Measurements from ENCODE around the gene EFHD2.

- TF ChIP-seq PATZ1 (CRISPR knock-in tag; IDR thresholded peaks at IDR 0.05; ENCODE audit: borderline replicate concordance) (no peak), TSHZ2 (CRISPR knock-in tag; IDR thresholded peaks at IDR 0.05) (no peak), GLIS3 (CRISPR knock-in tag; IDR thresholded peaks at IDR 0.05) (no peak), ARNTL (CRISPR knock-in tag; IDR thresholded peaks at IDR 0.05; ENCODE audit: borderline replicate concordance, low read depth) (no peak), CREB5 (CRISPR knock-in tag; IDR thresholded peaks at IDR 0.05; ENCODE audit: low read depth) (no peak), ESRRG (CRISPR knock-in tag; IDR thresholded peaks at IDR 0.05) (no peak), ISL1 (CRISPR knock-in tag; IDR thresholded peaks at IDR 0.05) (no peak), ZFP3 (CRISPR knock-in tag; IDR thresholded peaks at IDR 0.05) (no peak), TOX (CRISPR knock-in tag; IDR thresholded peaks at IDR 0.05; ENCODE audit: borderline replicate concordance) (no peak), ZNF8 (CRISPR knock-in tag; IDR thresholded peaks at IDR 0.05) (no peak)
Measured at GRCh38 chr1:15431571-15431948, 21.9 kb downstream of the EFHD2 start.

Data from SK-N-SH treated with all-trans-retinoic acid at 6 μM for 48 hours (cell line).